Progenitor cell of endocrine pancreas (in vitro differentiated cells): ENCODE data around the gene WWC1. TPM values are rescaled to one million over a fixed set of nuclear protein-coding genes. Genes with fewer than 3 reads are reported as not detected.
"Not testable (repeated sequence)": the region's sequence is repeated elsewhere in the genome, so short reads cannot be mapped to it uniquely, and the experiment has no call there.

ENCODE experiments used
- DNase-seq: peaks from one replicate; pipeline ENCODE4 v3.0.0; 2021; ENCODE audit warnings: low spot score; ENCODE audit not compliant: unreplicated experiment
- H3K27ac Mint-ChIP-seq: 2 replicates; pipeline ENCODE4 v1.8.0; 2021; ENCODE audit warnings: mild to moderate bottlenecking, moderate library complexity, mixed read lengths
- H3K27me3 Mint-ChIP-seq: 2 replicates; pipeline ENCODE4 v1.8.0; 2021; ENCODE audit warnings: mixed read lengths
- H3K36me3 Mint-ChIP-seq: 2 replicates; pipeline ENCODE4 v1.8.0; 2022; ENCODE audit warnings: mixed read lengths; ENCODE audit not compliant: insufficient read depth
- H3K4me1 Mint-ChIP-seq: 2 replicates; pipeline ENCODE4 v1.8.0; 2021; ENCODE audit warnings: low read depth, mixed read lengths
- H3K4me3 Mint-ChIP-seq: 2 replicates; pipeline ENCODE4 v1.8.0; 2021; ENCODE audit warnings: low read depth, mild to moderate bottlenecking, moderate library complexity, mixed read lengths
- H3K9me3 Mint-ChIP-seq: 2 replicates; pipeline ENCODE4 v1.8.0; 2021; ENCODE audit warnings: low read depth, mixed read lengths
- CTCF ChIP-seq: fragments of 200-600 bp; sonication (generic); IDR thresholded peaks from one replicate; pipeline ENCODE4 v1.5.0; 2021; ENCODE audit warnings: antibody characterized with exemption, mild to moderate bottlenecking; ENCODE audit not compliant: unreplicated experiment
- total RNA-seq: library from RNA; stranded (reverse); gene quantifications from 2 replicates; pipeline ENCODE4 v1.2.1, GENCODE V29; 2021

WWC1 gene
- total RNA-seq, 1 donor from 2014 or later = 62.3 TPM

DNA sequence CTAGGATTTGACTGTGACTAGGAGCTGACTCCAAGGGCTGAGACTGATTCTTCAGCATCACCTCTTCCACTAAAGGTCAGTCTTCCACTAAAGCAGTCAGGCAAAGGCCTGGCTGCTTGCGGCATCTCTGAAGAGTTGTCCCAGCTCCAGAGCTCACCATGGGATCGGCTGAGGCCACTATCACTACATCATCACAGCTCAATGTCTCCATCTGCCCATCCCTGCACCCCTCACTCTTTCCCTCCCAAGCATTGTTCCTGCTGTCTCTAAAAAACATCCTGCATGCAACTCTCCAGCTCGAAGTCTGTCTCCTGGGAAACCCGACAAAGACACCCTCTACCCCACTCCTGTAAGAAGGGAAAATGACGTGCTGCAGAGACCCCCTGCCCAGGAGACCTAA, 15.5 kb upstream of the WWC1 start:
- Mint-ChIP-seq H3K36me3 (no peaks in the 10 kb centered on the region), H3K27ac (no peak overlapping the region), H3K4me1 (peaks cover 12% of the 10 kb centered on the region), H3K4me3 (no peak overlapping the region), H3K27me3 (peaks cover 21% of the 10 kb centered on the region), H3K9me3 (no peaks in the 10 kb centered on the region)
- no peak for TF ChIP-seq CTCF
- DNase-seq = no peak

GRCh38 chr5:168282120-168282519, 9.3 kb upstream of the WWC1 start:
- DNase-seq = no peak
- Mint-ChIP-seq H3K4me1 (peaks cover 14% of the 10 kb centered on the region), H3K36me3 (no peaks in the 10 kb centered on the region), H3K9me3 (no peaks in the 10 kb centered on the region), H3K4me3 (no peak overlapping the region), H3K27me3 (peaks cover 11% of the 10 kb centered on the region), H3K27ac (no peak overlapping the region)
- TF ChIP-seq CTCF = no peak

- no peak overlapping the region for H3K4me3 Mint-ChIP-seq
- H3K4me1 Mint-ChIP-seq = peaks cover 20% of the 10 kb centered on the region
- H3K27me3 Mint-ChIP-seq = peaks cover 10% of the 10 kb centered on the region
- H3K27ac Mint-ChIP-seq = no peak overlapping the region
- H3K9me3 Mint-ChIP-seq = no peaks in the 10 kb centered on the region
- TF ChIP-seq CTCF = no peak
- no peaks in the 10 kb centered on the region for H3K36me3 Mint-ChIP-seq
- no peak for DNase-seq
These were observed 6.6 kb upstream of the WWC1 start for GRCh38 chr5:168284809-168285208.

- no peaks in the 10 kb centered on the region for H3K9me3 Mint-ChIP-seq
- peaks cover 10% of the 10 kb centered on the region for H3K27me3 Mint-ChIP-seq
- H3K36me3 Mint-ChIP-seq = no peaks in the 10 kb centered on the region
- H3K4me3 Mint-ChIP-seq = no peak overlapping the region
- no peak for TF ChIP-seq CTCF
- DNase-seq = no peak
- H3K27ac Mint-ChIP-seq = no peak overlapping the region
- peaks cover 21% of the 10 kb centered on the region for H3K4me1 Mint-ChIP-seq
These were observed 5.7 kb upstream of the WWC1 start for GRCh38 chr5:168285696-168286095.

DNA sequence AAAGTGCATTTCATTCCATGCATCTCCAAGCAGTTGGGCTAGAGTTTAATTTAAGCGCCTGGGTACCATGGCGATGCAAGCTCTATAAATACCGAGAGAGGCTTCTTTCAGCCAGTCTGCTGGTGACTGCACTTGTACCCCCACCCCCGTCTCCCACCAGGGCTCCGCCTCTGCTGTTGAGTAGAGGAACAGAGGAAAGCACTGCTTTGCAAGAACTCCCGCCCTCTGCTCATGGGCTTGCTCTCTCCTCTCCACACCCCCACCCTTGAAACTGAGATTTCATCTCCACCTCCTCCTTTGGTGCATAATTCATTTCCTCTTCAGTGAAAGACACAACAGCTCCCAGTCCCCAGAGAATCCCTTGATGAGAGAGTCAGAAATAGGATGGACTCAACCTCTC, 5.1 kb upstream of the WWC1 start:
- Mint-ChIP-seq H3K27ac (no peak overlapping the region), H3K4me3 (no peak overlapping the region), H3K27me3 (peaks cover 10% of the 10 kb centered on the region), H3K36me3 (no peaks in the 10 kb centered on the region), H3K9me3 (no peaks in the 10 kb centered on the region), H3K4me1 (peaks cover 24% of the 10 kb centered on the region)
- no peak for DNase-seq
- no peak for TF ChIP-seq CTCF

- H3K27ac Mint-ChIP-seq, H3K36me3 Mint-ChIP-seq, H3K4me3 Mint-ChIP-seq, DNase-seq, H3K27me3 Mint-ChIP-seq, H3K9me3 Mint-ChIP-seq: not testable (repeated sequence)
- H3K4me1 Mint-ChIP-seq = peaks cover 22% of the 10 kb centered on the region
These were observed 4.6 kb upstream of the WWC1 start for GRCh38 chr5:168286863-168287262.
